GM21825 (cell line): ENCODE measurements around the gene JDP2.

Source experiments
- ATAC-seq: cut with Tn5 transposase; IDR thresholded peaks from one replicate; pipeline ENCODE4 v1.9.1; 2021; ENCODE audit warnings: mild to moderate bottlenecking, moderate library complexity; ENCODE audit not compliant: unreplicated experiment

Gene JDP2

GRCh38 chr14:75479770-75480600 is 52.2 kb downstream of the JDP2 start:
- peak; percentile 89 for ATAC-seq

GRCh38 chr14:75482366-75482765 is 54.5 kb downstream of the JDP2 start:
- no peak for ATAC-seq

DNA sequence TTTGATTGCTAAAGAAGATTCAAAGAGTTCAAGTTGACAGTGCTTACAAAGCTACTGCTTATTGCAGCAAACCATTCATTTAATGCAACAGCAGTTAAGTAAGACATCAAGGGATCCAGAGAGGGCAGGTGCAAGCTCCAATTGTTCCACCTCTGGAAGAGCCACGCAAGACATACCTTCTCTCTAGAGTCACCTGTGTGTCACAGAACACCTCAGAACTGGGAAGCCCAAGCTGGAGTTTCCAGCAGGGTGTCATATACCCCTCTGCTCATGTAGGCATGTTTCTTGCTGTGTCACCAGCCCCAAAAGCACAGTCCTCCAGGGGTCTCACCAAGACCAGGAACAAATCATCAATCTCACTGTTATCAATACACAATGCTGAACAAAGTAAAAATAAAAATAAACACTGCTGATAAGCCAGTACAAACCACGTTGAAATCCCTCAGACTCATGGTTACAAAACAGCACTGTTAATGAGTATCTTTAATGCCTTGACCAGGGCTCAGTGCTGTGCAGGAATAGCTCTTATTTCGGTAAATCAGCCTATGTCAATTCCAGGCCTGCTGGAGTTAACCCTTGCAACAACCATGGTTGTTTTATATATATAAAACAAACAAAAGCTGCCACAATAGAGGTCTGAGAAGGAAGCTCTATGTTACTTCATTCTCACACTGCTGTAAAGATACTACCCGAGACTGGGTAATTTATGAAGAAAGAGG is 57.0 kb downstream of the JDP2 start:
- no peak for ATAC-seq

- no peak for ATAC-seq
Measured at GRCh38 chr14:75486318-75486717, 58.5 kb downstream of the JDP2 start.

DNA sequence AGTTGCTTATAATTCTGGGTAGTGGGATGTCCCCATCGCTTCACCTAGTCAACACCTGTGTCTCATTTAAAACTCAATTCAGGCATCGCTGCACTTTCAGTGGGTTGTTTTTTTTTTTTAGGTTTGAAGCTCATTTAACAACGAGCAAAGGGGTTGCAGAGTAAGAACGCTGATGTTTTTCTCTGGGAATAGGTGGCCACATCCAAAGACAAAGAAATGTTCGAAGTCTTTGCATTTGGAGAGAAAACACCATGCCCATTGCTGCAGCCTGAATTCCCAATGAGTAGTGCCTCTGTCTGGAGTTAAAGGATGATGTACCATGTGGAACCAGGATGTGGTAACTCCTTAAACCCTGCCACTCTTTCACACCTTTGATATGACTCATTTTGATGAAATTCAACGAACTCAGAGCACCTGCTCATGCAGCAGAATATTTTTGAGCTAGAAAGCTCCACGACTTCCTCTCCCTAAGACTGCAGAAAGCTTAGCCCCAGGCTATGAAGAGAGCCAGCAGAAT is 59.4 kb downstream of the JDP2 start:
- peak; percentile 73 for ATAC-seq

DNA sequence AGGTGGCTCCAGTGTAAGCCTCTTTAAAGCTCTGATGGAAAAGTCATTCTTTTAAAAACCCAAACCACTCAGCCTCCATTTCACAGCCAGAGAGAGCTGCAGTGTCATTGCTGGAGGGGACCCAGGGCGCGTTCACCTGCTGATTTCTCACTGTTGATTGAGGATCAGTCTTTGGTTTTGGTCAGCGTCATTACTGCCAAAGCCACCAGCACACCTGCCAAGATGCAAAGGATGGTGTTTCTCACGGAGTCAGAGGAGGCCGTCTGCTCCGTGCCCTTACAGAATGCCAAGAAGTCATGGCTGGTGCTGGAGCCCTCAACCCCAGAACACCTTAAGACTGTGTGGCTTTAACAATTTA is 61.6 kb downstream of the JDP2 start:
- no peak for ATAC-seq

GRCh38 chr14:75491376-75491978 is 63.7 kb downstream of the JDP2 start:
- ATAC-seq, result no peak

DNA sequence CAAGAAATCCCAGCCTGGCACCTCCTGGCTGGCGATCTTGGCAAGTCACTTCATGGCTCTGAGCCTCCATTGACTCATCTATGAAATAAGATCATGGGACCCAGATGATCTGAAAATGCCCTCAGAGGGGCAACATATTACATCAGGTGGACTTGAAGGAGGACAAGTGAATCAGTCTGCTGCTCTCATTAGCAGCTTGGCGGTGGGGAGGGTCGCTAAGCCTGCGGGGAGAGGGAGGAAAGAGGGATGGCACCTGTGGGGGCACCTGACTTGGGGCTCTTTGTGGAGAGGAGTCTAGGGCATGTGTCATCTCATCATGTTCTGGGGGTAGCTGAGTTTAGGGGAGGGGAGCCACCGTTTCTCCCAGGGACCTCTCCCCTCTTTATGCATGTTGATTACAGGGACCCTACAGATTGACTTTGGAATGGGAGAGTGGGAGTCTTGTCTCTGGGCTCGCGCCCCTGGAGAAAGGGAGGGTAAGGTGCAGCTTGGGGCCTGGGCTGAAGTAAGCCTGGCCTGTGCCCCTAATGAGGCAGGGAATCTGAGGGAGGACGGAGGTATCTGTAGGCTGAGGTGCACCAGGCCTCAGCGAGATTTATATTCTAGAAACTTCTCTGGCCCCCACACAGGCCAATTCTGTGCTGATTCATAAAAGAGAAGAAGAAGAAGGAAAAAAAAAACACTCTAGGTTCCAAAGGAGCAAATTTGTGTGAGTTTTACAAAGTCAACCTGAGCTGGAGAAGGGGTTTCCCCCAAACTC is 65.2 kb downstream of the JDP2 start:
- ATAC-seq, result no peak

DNA sequence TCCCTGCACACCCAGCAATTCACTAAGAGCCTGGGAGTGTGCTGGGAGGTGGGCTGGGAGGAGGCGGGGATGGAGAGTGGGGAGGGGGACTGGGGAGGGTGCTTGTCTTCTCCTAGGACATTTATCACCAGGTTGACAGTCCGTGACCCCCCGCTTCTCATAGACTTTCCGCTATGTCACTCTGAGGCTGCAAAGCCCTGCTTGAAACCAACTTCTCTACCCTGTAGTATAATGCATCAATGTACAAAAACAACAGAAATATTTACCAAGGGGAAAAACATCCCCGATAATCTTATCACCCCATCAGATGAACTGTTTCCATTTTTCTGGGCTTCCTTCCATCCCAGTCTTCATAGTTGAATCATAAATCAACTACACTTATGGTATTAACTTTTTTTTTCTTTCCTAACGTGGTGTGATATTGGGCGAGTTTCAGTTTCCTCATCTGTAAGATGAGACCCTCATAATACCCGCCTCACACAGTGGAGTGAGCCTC is 65.8 kb downstream of the JDP2 start:
- no peak for ATAC-seq

DNA sequence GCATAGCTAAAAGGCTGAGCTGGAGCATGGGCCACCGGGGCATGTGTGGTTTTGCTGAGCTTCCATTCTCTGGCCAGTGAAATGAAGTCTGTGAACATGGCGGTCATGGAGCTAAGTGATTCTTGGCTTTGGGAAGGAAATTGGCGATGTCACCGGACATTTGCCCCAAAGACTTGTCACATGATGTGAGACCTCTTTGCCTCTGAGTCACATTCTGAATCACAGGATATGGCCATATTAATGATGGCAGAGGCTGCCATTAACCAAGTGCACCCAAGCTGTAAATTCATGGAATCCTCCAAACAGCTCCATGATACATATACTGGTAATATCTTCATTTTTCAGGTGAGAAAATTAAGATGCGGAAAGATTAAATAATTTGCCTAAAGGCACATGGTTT is 67.1 kb downstream of the JDP2 start:
- no peak for ATAC-seq

DNA sequence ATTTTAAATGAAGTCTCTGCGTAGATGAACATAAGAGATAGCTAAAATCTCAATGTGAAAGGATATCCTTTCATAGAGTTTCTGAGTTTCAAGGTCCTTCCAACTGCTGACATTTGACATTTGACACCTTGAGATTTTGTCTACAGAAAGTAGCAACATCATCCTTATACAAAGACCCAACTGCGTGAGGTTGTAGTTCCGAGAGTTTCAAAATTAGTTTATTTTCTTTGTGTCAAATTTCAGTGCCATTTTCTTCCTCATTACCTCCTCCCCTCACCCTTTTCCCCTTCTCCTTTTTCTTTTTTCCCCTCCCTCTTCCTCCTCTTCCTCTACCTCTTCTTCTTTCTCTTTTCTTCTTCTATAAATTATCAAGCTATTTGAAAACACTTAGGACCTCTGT is 67.6 kb downstream of the JDP2 start:
- ATAC-seq, result no peak

DNA sequence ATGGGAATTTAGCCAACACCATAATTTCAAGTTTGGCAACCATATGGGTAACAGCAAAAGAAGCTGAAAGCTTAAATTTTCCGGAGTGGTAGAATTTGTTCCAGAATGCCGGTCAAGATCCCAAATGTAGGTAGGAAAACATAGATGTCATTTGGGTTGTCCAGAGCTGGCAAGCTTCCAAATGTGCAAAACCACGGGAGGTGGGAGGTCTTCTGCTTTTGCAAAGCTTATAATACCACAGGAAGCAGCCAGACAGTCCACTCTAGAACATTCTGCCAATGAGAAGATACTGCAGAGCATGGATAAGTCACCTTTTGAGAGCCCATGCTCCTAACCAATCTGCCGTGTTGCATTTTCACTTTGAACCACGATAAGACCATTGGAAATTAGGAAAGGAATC is 68.1 kb downstream of the JDP2 start:
- no peak for ATAC-seq

DNA sequence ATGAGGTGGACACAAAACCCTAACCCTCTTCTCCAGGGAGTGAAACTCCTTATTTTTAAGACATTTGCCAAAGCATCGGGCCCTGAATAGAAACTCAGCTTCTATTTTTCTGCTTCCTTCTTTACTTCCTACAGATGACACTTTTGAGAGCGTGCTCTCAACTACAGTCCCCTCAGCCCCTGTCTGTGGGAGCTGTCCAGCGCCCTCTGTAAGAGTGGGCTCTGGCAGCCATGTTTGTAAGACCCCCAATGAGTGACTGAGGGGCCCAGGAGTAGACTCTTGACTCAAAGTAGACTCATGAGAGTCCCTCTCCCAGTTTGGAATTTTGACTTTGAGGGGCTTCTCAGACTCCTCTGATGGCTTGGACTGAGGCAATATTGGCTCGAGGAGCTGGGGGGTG is 68.9 kb downstream of the JDP2 start:
- no peak for ATAC-seq

GRCh38 chr14:75497191-75497590 is 69.4 kb downstream of the JDP2 start:
- no peak for ATAC-seq

GRCh38 chr14:75497701-75498100 is 69.9 kb downstream of the JDP2 start:
- ATAC-seq, result no peak

DNA sequence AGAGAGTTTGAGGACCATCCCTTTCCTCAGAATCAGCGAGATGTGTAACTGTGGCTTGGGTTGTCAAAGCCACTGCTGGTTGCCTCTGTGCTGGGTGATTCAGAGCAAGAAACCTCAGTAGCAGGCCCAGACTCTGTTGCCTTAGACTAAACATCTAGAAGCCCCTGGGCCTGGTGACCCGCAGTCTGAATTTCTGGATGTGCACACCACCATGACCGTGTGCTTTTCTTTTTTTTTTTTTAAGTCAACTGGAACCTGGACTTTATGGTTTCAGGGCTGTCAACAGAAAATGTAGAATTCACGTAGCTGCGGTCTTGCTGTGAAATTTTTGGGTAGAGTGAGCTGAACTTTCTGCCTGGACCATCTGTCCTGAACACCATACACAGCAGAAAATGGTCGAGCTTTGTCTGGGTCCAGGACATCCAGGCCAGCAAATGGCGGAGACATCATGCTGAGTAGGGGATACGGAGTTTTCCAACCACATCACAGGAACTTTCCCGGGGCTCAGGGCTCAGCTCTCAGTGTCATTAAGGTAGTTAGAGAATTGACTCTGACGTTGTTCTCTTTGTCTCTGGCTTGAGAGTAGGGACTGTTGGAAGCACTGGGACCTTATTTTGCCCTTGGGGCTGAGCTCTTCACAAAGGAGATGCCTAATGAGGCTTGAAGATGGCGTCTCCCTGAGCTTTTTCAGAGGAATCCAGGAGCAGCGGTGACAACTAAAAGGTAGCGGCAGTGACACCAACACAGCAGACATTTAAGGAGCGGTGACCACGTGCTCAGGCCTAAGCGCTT is 71.5 kb downstream of the JDP2 start:
- peak; percentile 71 for ATAC-seq

DNA sequence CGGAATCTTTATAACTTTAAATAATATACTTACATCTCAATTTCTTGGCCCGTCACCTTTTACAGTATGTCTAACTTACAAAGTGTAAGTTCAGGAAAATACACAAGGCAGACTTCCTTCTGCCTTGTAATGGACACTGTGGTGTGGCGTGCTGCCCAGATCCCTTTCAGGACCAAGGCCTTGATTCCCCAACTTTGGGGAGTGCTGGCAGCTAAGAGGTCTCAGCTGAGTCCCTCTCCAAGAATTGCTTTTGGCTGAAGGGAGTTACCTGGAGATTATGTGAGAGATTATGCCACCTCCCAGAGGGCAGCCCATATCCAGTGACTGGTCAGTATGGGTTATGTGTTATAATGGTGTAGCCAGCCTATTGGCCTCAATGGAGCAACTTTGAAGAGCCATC is 73.3 kb downstream of the JDP2 start:
- no peak for ATAC-seq

GRCh38 chr14:75504411-75504810 is 76.6 kb downstream of the JDP2 start:
- ATAC-seq, result no peak

GRCh38 chr14:75506930-75507329 is 79.1 kb downstream of the JDP2 start:
- no peak for ATAC-seq

- ATAC-seq, result no peak
Measured at GRCh38 chr14:75510547-75510946, 82.7 kb downstream of the JDP2 start.
